ENCODE results near the gene PCGF1.
A peak's percentile ranks its signal among the peaks of the same experiment; 100 is the strongest.

PCGF1 gene

DNA sequence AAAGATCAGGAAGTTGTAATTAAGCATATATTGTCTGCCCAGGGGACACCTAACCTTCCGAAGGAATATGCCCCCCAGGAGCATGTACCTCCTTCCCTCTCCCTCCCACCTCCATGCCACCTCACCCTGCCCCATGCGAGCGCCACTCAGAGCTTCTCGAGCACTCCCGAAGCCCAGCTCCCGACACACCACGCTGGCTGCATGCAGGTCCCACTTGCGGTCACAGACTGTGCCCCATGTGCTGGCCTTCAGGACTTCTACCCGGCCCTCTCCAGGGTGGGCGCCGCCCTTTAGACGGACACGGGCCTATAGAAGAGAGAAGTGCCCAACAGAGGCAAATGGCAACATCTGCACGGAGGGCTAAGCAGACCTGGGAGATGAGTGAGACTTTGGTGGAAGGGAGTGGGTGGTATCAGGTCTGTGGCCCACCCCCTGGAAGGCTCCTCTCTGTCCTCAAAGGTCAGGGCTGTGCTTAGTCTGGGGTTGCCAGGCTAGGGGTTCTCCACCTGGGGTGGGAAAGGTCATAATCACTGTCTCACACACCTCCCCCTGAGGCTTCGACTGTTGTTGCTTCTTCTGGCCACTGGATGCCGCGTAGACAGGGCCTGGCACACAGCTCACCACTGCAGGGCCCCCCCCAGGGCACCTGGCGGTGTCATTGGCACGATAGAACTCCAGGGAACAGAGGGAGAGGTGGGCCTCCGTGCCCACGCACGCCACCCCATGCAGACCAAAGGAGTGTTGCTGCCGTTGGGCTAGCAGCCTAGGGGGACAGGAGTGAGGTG lies 28.9 kb upstream of the PCGF1 start:
- no peak for DNase-seq

DNA sequence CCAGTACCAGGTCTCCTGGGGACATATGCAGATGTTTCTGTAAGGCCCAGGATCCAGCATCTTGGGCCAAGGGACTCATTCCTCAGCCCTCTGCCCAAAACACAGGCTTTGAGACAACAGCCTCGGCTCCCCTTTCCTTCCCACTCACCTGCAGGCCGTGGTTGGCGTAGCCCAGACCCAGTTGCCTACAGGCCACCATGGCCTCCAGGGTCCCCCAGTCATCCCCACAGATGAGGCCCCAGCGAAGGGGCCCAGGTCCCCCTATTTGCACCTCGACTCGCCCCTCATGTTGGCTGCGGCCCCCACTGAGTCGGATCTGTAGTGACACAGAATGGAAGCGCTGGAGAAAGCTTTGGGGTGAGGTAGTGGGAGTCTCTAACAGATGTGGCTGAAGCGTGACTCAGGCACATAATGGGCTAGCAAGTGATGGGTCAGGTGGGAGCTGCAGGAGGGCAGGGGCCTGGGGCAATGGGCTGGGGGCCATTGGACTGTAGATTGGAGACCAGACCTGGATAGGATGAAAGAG lies 28.0 kb upstream of the PCGF1 start:
- no peak for DNase-seq

DNA sequence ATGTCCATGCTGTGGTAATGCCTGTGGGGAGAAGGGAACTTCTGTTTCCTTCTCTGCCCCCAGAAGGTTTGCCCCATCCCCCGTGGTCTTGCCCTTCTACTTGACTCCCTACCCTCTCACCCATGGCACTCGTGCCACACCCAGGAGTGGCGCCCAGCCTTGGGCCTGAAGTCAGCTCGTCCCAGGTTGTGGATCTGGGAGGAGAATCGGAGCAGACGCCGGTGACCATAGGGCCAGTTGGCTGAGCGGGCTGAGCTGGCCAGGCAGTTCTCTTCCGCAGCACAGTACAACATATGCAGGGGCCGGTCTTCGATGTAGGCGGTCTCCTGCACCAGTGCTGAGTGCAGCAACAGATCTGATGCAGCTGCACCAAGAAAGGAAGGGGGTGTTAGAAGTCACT lies 26.9 kb upstream of the PCGF1 start:
- no peak for DNase-seq

DNA sequence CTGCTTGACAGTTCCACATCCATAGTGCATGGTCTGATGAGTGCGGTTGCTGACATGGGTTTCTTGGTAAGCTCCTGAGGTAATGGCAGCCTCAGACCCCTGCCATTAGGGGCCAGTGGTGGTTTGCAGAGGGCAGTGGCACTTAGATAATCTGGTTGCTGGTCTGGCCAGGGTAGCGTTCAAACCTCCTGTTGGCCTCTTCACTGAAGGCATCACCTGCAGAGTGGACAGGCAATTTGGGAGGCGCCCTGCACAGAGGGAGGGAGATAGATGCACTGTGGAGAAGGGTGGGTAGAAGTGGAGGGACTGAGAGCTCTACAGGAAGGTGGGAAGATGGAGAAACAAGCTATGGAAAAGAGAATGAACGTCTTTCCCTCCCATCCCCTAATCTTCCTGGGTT lies 26.0 kb upstream of the PCGF1 start:
- no peak for DNase-seq

DNA sequence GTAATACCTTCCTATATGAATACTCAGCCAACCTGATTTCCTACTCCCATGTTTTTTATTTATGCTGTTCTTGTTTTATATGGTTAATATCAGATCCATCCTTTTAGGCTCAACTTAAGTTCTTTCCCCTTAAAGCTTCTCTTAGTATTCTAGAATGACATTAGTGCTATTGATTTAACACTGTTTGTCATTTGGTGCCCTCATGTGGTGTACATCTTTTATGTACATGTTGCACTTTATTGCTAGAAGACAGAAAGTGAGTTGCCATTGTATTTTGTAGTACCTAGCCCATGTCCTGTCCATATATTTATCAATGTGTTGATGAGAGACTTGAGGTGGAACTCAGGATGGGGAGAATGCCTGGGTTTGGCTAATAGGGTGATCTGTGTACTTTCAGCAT lies 24.7 kb upstream of the PCGF1 start:
- peak in 3 of 4 experiments; percentile 31 to 69 (median 63) for DNase-seq

DNA sequence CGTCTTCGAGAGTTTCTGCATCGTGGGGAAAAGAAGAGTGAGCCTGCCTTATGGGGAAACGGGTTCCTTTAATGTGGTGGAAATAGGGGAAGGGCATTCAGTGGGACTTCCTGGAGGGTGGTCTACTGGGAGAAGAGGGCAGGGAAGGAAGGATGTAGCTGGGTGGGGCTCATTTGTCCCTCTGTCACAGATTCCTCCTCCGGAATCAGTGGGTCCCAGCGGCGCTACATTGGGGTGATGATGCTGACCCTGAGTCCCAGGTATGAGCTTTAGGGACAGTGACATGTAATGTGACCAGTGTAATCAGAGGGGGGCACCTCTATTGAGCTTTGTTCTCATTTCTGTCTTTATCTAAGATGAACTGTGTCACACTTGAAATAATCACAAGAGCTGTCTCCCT lies 24.2 kb upstream of the PCGF1 start:
- no peak for DNase-seq

DNA sequence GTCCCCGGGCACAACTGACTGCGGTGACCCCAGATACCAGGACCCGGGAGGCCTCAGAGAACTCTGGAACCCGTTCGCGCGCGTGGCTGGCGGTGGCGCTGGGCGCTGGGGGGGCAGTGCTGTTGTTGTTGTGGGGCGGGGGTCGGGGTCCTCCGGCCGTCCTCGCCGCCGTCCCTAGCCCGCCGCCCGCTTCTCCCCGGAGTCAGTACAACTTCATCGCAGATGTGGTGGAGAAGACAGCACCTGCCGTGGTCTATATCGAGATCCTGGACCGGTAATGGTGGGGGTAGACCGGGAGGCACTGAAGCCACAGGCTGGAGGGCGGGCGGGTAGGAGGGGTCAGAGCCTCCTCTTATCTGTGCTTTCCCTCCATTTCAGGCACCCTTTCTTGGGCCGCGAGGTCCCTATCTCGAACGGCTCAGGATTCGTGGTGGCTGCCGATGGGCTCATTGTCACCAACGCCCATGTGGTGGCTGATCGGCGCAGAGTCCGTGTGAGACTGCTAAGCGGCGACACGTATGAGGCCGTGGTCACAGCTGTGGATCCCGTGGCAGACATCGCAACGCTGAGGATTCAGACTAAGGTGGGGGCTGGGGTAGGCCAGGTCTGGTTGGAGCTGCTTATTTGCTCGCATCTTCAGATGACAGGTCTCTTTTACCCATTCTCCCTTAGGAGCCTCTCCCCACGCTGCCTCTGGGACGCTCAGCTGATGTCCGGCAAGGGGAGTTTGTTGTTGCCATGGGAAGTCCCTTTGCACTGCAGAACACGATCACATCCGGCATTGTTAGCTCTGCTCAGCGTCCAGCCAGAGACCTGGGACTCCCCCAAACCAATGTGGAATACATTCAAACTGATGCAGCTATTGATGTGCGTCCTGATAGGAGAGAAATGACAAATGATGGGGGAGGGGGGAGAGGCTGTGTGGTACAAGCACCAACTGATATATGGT lies 23.0 kb upstream of the PCGF1 start:
- peak; percentile 51 to 68 (median 64) for DNase-seq

DNA sequence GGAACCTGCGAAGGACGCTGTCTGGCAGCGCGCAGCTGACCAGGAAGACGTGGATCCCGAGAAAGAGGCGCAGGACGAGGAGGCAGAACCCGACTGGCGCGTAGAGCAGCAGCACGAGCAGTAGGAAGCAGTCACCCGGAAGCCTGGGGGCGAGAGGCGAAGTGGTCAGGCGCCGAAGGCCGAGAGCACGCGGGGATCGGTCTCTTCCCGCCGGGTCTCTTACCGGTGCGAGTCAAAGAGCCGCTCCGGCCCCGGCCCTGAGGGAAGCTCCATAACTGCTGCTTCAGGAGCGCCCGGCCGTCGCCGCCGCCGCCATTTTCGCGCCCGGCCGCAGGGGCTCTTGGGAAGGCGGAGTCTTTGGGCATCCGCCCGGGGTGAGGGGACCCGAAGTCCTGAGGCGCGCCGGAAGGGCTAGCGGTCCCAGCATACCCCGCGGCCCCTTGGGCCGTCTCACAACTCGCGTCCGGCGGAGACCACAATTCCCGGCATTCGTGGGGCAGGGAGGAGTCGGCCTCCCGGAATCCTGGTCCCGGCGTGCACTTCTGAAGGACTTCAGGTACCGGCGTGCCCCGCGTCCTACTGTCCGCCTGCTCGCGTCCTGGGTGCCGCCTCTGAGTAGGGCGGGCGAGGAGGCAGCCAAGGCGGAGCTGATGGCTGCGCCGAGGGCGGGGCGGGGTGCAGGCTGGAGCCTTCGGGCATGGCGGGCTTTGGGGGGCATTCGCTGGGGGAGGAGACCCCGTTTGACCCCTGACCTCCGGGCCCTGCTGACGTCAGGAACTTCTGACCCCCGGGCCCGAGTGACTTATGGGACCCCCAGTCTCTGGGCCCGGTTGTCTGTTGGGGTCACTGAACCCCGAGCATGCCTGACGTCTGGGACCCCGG lies 22.1 kb upstream of the PCGF1 start, which contains the start of the genes AUP1 and HTRA2:
AUP1 (minus strand) TSS at position 350 of the 882 bp plus-strand sequence; CDS start at position 273, 77 bp downstream.
HTRA2 (plus strand) TSS at position 577 of the 882 bp plus-strand sequence; CDS start at position 651, 74 bp downstream.
- DNase-seq: peak; percentile 99 to 100 (median 100)

DNA sequence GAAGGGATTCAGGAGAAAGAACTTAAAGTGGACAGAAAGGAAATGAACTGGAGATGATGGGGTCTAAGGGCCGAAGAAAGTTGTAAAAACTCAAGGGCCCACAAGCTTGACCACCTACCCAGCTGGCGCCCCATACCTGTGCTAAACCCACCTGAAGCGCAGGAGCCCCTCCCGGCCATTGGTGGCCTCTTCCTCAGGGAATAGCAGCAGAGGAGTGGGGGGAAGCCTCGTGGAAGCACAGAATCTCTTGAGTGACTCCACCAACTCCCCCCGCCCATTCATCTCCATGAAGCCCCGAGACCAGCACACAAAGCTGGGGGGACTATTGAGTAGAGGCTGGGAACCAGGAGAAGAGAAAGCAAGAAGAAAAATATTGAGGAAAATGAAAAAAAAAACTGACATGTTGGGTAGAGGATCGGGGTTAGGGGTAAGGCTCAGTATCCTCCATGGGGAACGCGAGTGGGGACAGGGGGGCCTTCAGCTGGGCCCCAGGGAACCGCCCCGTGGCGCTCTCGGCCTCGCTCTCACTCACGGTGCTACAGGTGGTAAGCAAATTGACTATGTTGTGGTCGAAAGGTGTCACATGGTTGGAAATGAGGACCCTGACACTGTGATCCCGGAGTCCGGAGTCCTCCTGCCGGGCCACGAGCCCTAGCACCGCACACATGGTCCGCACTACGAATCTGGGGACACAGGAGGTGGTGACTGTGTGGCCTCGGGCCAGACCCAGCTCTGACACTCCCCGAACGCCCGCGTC lies 21.3 kb upstream of the PCGF1 start:
- no peak for DNase-seq

DNA sequence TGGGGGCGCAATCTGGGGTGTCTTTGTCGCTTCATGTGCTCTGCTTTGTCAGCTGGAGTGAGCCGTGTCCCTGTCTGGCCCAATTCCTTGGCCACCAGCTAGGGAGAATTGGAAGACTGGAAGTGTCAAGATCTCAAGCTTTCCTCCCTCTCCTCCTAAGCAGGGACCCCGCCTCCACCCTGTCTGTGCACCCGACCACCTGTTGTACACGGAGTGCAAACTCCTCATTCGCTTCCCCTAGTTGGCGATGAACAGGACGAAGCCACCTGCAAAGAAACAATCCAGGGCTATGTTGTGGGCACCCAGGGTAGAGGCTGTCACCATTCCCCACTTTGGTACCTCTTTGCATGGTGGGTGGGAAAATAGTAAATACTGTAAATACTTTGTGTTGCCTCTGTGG lies 20.2 kb upstream of the PCGF1 start:
- no peak for DNase-seq

DNA sequence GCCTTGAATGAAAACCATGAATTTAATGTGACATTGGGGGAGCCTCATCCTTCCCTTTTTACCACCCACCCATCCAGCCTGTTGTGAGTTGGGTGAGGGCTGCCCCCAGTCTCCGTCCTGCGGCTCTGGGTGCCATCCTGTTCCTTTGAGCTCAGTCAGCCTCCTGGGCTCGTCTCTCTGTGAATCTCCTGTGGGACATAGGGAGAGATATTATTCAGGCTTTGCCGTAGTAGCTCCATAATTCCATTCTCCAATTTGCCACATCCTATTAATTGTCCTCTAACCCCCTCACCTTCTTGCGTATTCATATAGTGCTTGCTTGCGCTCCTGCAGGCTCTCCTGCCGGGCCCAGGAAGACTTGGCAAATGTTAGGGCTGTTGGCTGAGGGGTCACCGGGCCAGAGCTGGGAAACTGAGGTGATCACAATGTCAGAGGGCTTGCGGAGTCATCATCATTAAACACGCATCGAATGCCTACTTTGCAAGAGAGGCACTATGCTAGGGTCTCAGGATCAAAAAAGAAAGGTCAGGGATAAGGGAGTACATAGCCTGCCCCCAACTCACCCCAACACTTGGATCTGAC lies 19.2 kb upstream of the PCGF1 start:
- no peak for DNase-seq

DNA sequence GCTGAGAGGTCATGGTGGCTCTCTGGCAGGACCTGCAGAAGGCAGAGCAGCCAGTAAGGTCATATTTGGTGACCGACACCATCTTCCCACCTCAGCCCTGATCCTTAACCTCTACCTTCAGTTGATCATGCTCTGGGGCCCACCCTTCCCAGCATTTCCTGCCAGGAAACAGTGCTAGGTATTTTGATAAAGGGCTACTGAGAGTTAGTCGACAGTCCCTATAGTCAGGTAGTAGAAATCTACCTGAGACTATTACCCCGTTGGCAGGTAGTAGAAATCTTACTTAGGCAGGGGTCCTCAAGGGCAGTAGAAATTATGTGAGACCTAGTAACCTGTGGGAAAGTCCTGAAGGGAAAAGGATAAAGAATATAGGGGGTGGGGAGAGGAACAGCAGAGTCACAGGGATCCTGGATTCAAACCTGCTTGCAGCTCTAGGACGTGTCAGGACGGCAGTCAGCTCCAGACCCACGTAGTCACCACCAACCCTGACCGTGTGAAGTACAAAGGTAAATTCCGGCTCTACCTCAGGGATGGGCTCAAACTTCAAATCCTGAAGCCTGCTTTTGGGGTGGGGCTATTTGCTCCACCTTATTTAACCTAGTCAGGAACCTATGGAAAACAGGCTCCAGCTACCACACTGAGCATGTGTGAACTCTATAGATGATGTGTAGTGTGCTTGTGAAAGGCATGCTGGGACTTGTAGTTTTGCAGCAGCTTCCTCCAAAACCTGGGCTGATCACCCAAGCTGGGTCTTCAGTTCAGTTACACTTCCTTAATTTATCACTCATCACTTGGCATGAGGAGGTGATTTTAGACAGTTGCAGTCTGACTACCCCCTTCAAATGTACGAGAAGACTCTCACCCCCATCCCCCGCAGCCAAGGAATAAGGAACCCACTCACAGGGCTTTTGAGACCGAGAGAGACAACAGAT lies 18.5 kb upstream of the PCGF1 start, which contains the start of gene DQX1:
DQX1 (minus strand) TSS at position 515 of the 932 bp plus-strand sequence; CDS start at position 13, 502 bp downstream.
- DNase-seq: peak; percentile 37 to 74 (median 66)

DNA sequence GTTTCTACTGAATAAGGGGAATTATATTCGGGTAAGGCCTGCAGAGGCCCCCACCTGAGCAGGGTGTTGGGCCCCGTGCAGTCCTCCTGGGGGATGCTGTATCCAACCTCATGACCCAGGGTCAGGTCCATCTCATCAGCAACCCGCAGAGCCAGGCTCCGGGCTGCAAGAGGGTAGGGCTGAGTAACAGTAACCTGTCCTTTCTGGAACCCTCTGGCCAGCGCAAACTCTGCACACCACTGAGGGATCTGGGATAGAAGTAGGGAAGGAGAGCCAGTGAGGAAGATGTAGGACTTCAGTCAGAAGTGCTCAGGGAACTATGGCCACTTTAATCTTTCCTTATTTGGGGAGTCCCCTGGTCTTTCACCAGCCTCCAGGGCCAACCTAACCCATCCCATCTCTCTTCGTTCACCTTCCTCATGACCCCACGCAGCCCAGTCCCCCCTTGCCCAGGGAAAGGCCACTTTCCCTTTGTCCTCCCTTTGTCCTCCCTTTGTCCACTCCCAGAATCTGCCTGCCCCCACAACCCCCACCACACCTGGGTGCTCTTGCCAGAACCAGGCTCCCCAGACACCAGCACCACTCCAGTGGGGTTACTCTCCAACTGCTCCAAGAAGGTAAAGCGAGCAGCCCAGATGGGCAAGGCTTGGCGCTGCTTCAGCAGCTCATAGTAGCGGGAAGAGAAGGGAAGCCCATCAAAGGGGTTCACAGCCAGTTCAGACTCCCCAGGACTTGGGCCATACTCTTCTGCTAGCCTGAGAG lies 17.6 kb upstream of the PCGF1 start:
- no peak for DNase-seq

DNA sequence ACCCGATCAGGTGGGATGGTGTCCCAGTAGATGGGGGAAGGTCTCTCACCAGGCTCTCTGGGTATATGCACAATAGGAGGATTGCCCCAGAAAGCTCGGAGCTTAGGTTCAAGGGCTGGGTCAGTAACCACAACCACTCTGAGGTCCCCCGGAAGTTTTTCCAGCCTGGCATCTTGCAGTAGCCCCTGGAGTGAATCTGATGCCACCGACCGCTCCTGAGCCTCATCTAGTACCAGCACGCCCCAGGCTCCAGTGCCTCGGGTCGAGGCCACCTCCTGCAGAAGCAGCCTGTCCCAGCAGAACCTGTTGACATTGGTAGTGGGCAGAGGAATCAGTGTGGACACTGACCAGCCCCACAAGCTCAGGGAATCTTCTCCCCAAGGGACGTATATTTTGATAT lies 16.5 kb upstream of the PCGF1 start:
- no peak for DNase-seq

DNA sequence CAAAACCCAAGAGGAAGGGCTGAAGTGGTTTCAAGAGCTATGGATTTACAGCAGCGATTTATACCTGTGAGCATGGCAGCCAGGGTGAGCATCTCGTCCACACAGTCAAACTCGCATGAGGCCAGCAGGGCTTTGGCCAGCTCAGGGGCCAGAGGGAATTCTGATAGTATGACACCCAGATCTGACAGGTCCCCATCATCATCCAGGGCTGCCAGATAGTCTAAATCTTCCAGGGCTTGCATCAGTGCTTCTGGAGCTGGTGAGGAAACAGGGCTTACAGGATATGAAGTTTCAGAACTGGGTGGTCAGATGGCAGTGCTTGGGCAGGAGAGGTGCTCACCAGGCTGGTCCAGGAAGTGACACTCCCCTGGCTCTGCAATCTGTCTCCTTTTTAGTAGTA lies 15.0 kb upstream of the PCGF1 start:
- DNase-seq: no peak

DNA sequence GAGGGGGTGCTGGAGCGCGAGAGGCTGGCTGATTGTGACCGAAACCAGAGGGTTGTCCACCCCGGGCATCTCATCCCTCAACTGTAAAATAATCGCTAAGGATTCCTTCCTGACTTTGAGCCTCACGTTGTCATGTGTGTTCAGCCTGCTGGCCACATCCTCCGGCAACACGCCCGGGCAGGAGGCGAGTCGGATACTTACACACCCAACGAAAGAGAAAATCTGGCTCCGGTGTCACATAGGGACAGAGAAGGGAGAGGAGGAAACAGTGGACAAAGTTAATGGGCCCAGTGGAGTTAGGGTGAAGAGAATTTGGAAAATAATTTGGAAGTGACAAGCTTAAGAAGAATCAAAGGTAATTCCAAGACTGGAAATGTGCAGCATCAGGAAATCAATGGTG lies 9.2 kb upstream of the PCGF1 start:
- no peak for DNase-seq

DNA sequence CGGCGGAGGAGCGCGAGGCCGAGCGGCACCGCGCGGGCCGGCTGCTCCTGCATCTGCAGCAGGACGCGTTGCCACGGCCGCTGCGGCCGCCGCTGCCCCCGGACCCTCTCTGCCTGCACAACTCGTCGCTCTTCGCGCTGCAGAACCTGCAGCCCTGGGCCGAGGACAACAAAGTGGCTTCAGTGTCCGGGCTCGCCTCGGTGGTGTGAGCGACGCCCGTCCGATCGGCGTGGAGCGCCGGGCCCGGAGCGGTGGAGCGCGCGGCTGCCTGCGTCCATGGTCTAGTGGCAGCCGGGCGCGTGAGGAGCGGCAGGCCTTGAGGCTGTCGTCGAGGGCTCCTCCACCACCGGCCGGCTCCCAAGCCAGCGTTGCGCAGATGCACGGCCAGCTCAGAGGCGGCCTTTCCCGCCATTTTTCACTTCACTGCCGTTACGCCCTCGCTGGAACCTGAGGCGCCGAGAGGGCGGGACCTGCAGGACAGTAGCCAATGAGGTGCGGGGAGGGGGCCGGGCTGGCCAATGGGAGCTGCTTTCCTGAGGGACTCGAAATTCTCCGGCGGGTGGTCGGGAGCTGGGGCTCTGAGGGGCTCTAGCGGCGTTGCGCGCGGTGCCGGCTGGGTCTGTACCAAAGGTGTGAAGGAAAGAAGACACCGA lies 8.6 kb upstream of the PCGF1 start:
- DNase-seq: peak; percentile 50 to 76 (median 64)

DNA sequence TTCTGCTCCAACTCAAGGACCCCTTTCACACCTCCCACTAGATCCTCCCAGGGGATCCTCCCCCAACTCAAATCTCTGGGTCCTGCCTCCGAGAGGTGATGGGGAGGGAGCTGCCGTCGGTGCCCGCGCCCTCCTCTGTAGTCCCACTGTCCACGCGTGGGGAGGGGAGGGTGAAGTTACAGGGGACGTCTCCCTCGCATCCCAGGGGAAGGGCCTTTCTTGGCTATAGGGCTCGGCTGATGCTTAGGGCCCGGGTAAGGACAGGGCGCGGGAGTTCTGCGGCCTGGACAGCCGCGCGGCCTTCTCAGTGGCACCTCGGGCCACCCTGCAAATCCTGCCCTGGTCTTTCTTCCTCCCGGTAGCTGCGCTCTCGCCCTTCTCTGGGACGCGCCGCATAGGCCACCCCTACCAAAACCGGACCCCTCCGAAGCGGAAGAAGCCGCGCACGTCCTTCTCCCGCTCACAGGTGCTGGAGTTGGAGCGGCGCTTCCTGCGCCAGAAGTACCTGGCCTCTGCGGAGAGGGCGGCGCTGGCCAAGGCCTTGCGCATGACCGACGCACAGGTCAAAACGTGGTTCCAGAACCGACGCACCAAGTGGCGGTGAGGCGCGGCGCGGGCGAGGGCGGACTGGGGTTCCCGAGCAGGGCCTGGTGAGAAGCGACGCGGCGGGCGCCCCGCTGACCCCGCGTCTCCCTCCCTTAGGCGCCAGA lies 7.9 kb upstream of the PCGF1 start:
- DNase-seq: peak in 1 of 4 experiments; percentile 15

Data from suppressor macrophage (primary cell).